GM12891 (cell line): ENCODE results near the gene CTNND2.

ENCODE experiments used
- POLR2A ChIP-seq: IDR thresholded peaks from 2 replicates; pipeline ENCODE4 v1.6.1; 2011; ENCODE audit warnings: low read depth, low read length, control low read depth
- POLR2AphosphoS5 ChIP-seq: IDR thresholded peaks from 2 replicates; pipeline ENCODE4 v1.6.1; 2011; ENCODE audit warnings: low read depth, low read length, control low read depth
- TAF1 ChIP-seq: IDR thresholded peaks from 2 replicates; pipeline ENCODE4 v1.6.1; 2011; ENCODE audit warnings: low read depth, low read length, control low read depth

- TF ChIP-seq POLR2AphosphoS5 = no peak
- TF ChIP-seq TAF1 = no peak
- no peak for TF ChIP-seq POLR2A
Observed at GRCh38 chr5:11650936-11651335, 253.3 kb downstream of the CTNND2 start.
